NCI-H524 (cell line): ENCODE results near the gene IL16.
A peak's percentile ranks its signal among the peaks of the same experiment; 100 is the strongest.
"Not testable (repeated sequence)": the region's sequence is repeated elsewhere in the genome, so short reads cannot be mapped to it uniquely, and the experiment has no call there.

Experiments
- DNase-seq, 2 experiments: peaks; one replicate each; lab custom pipeline; 2025; lab: John Stamatoyannopoulos, UW

The IL16 gene

DNA sequence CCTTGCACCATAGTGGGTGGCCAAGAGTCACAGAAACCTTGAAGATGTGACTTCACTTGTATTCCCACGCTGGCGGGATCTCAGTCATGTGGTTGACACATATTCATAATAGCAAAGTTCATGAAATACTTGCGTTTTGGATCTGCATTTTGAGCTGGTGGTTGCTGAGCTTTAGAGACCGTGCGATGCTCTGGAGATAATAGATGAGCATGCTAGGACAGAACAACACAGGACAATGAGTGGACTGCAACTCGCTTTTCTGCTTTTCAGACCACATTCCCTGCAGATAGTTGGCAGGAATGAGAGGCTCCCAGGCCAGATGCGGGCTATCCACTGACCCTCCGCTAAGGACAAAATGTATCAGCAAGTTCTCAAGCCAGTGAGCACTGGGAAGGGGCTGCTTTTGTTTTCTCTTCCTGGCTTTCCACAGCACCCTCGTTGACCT, 141.1 kb downstream of the IL16 start:
- DNase-seq = no peak

- DNase-seq = no peak
Observed at GRCh38 chr15:81338170-81339007, 141.7 kb downstream of the IL16 start.

DNA sequence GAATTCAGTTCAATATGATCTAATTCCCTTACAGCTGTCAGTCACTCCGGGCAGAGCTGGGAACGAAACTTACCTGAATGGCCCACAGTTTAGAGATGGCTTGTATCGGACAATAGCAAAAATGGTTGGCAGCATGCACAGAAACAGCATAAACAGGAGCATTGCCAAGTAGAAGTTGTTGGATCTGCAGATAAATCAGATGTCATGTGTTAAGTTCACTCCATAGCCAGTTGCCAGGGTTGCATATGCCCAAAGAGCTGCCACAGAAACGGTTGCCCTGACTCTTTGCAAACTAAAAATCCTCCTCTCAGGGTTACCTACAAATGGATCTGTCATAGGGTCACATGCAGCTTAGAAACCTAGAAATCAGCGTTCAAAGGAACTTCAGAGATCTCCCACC, 142.6 kb downstream of the IL16 start:
- no peak for DNase-seq

- DNase-seq = no peak
Observed at GRCh38 chr15:81339851-81340250, 143.2 kb downstream of the IL16 start.

DNA sequence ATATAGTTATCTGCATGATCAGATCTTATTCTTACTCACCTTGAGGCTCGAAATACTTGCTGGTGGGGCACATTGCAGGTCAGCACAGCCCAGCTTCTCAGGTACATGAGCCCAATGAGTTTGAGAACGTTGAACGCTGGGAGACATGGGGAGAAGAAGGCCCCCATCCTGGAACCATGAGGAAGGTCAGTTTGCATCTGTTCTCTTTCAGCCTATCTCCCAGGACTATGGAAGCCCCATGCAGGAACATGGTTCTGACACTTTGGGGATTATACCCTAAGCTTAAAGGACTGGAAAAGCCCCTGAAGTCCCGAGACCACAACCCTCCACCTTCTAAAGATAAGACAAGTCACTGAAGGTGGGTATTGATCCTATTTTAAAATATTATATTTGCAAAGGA, 144.7 kb downstream of the IL16 start:
- no peak for DNase-seq

DNA sequence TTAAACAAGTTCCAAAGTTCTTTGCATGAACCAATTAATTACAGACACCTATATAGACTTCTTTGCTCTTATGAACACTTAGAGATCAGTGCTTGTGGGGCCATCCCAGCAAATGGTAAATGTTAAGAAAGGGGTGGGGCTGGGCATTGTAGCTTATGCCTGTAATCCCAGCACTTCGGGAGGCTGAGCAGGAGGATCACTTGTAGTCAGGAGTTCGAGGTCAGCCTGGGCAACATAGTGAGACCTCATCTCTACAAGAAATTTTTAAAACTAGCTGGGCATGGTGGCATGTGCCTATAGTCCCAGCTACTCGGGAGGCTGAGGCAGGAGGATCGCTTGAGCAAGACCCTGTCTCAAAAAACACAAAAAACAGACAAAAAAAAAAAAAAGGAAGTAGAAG, 146.7 kb downstream of the IL16 start:
- DNase-seq = no peak

DNA sequence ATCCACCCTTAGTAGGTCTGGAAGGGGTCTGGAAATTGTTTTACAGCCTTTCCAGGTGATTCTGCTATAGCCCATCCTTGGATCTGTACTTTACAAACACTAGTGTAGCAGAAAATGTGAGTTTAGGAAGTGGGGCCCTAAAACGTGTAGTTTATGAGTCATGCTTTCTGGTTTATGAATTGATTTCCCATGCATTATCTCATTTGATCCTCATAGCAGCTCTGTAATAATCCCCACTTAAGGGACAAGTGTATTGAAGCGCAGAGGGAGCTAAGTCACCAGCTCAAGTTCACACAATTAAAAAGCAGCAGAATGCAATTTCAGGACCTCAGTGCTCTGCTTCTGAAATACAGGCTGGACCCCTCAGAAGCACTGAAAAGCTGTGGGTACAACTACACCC, 149.9 kb downstream of the IL16 start:
- DNase-seq = peak; percentile 44 to 62

DNA sequence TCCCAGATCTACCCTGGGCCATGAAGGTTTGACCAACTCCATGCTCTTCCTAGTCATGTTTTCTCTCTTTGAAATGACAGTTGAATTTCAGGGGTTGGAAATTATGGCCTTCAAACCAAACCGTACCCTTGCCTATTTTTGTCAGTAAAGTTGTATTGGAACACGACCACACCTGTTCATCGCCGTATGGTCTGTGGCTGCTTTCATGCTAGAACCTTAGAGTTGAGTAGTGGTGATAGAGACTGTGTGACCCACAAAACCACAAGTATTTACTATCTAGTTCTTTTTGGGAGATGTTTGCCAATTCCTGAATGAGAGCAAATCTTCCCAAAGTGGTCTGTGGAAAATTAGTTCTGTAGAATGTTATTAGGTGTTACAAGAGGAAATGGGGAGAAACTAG, 151.2 kb downstream of the IL16 start:
- DNase-seq = no peak

- DNase-seq = not testable (repeated sequence)
Observed at GRCh38 chr15:81348691-81349090, 152.0 kb downstream of the IL16 start.

GRCh38 chr15:81349271-81349670, 152.6 kb downstream of the IL16 start:
- no peak for DNase-seq

DNA sequence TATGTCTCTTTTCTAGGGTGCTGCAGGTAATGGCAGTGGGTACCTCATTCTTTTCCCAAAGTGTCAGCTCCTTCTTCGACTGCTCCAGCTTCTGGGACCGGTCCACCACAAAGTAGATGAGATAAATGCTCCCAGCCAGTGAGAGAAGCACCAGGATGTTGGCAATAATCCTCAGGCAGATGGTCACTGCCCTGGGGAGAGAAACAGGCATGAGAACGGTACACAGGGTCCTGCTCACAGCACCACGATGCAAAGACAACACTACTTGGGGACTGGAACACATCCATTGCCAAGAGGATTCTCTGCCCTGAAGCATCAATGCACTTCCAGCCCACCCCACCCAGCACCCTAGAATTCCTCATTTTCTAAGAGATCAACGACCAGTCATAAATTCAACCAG, 155.0 kb downstream of the IL16 start:
- DNase-seq = peak in 1 of 2 experiments; percentile 25

DNA sequence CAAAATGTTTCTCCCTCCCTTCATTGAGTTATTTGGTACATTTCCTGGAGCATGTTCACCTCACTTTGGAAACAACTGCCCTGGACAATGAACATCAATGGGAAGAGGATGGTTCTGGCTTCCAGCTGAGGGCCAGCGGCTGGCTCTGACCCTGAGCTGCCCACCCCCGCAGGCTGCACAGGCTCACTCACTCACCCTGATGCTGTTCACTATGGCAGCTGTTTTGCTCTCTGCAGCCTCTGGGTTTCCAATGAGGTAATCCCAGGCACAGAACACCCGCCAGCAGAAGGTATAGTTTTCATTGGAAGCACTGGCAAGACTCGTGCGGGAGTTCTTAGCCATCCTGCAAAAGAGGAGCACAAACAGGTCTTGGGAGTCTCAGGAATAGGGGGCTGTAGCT, 159.6 kb downstream of the IL16 start:
- DNase-seq = no peak

DNA sequence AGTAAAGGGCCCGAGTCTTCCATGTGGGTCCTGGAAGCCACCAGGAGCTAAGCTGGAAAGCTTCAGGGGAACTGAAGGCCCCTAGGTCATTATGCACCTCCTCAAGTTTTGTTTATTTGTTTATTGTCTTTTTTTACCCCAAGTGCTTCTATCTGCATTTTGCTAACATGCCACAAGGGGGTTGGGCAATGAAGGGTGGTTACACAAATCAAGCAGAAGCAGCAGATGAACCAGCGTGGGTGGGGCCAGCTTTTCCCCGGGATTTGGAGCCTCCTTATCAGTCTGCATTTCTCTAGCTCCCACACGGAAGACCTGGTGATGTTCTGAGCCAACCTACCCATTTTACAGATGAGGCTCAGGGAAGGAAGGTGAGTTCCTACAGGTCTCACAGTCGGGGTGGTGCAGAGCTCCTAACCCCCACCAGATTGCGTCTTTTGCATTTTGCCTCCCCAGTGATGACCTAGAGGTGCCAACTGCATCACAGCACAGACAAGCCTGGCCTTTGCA, 160.6 kb downstream of the IL16 start:
- DNase-seq = no peak

- no peak for DNase-seq
Observed at GRCh38 chr15:81358248-81358647, 161.6 kb downstream of the IL16 start.

- no peak for DNase-seq
Observed at GRCh38 chr15:81360491-81360890, 163.8 kb downstream of the IL16 start.

GRCh38 chr15:81361891-81362290, 165.2 kb downstream of the IL16 start:
- DNase-seq = no peak

DNA sequence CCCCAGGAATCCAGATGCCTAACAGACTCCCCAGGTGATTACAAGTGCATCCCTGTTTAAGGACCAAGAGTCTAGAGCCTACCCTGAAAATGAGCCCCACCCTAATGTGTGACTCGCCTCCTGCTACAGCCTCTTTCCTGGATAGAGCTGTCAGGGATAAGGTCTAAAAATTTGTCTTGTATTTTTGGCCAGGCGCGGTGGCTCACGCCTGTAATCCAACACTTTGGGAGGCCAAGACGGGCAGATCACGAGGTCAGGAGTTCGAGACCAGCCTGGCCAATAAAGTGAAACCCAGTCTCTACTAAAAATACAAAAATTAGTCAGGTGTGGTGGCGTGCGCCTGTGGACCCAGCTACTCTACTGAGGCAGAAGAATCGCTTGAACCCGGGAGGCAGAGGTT, 166.1 kb downstream of the IL16 start:
- DNase-seq = no peak

DNA sequence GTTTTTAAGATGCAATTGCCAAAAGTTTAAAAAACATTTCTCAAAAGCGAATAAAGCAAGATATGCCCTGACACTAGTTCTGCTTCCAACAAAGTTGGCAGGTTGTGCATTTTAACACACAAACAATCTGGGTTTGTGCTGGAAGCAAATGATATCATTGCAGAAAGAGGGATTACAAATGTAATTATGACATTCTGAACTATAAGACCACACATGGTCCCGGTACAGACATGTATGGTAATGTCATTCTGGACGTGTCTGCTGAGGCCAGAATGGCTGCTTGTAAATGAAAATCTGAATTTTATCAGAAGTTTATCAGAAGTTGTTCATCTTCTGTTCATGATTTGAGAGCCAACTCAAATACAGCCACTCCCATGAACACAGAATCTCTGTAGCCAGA, 166.6 kb downstream of the IL16 start:
- no peak for DNase-seq
